Astrocyte of the cerebellum (primary cell): ENCODE data around the gene APLP1.
"Not testable (repeated sequence)": the region's sequence is repeated elsewhere in the genome, so short reads cannot be mapped to it uniquely, and the experiment has no call there.

ENCODE experiments used
- DNase-seq: peaks from one replicate; pipeline ENCODE4 v3.0.0-alpha.2; 2011; ENCODE audit warnings: low read depth
- H3K4me3 ChIP-seq: 2 replicates; pipeline ENCODE4 v1.5.1; 2011; ENCODE audit warnings: mild to moderate bottlenecking, low read depth, low read length, moderate library complexity
- CTCF ChIP-seq: IDR thresholded peaks from 2 replicates; pipeline ENCODE4 v1.5.1; 2012; ENCODE audit warnings: low read length, low read depth, moderate library complexity, mild to moderate bottlenecking; ENCODE audit errors: missing control alignments
- in situ Hi-C: cut with HindIII; loops from 2 replicates; pipeline ENCODE4 v1.10.0; 2017; ENCODE audit warnings: low sequenced_read_pairs

The APLP1 gene

GRCh38 chr19:35861640-35862160 is 6.7 kb upstream of the APLP1 start:
- TF ChIP-seq CTCF, result no peak
- no peak overlapping the region for H3K4me3 ChIP-seq
- no peak for DNase-seq
- in situ Hi-C loops, result no loop called here

DNA sequence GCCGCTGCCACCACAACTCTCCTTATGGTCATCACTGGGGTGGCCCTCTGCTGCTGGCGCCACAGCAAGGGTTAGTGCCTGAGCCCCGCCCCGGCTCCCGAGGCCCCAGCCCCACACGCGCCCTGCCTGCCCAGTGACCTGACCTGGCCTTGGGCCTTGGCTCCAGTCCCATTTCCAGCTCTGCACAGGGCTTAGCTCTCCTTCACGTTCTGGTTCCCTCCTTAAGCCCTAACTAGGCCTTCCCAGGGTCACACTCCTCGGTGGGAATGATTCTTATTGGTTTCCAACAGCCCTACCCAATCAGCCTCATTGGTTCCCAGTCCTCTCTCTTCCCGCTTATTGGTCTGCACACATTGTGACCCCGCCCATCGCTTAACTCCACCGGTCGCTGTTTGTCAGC is 5.8 kb upstream of the APLP1 start:
- H3K4me3 ChIP-seq, result no peak overlapping the region
- TF ChIP-seq CTCF, result no peak
- in situ Hi-C loops, result no loop called here
- DNase-seq, result no peak

GRCh38 chr19:35863018-35863417 is 5.4 kb upstream of the APLP1 start:
- no peak overlapping the region for H3K4me3 ChIP-seq
- in situ Hi-C loops, result no loop called here
- no peak for TF ChIP-seq CTCF
- no peak for DNase-seq

DNA sequence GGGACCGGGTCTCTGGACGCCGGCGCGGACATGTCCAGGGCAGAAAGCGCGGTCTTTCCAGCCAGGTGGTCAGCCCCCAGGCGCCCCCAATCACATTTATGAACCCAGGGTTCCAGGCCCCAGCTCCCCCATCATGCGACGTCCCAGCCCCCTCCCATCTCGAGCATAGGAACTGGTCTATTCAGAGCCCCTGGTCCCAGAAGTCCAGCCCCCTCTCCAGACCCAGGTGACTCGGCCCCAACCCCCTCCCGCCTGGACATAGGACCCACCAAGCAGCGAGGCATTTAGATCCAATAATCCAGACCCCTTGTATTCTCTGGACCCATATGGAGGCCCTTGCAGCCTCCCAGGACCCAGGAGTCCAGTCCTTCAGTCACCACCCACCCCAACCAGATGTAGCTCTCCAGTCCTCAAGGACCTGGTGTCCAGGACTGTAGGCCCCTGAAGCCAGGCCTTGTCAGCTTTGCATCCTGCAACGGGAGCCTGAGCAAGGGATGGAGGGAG is 501 bp downstream of the APLP1 start:
- H3K4me3 ChIP-seq, result peak overlapping the region; percentile 40
- no peak for DNase-seq
- in situ Hi-C loops, result no loop called here
- TF ChIP-seq CTCF, result no peak

DNA sequence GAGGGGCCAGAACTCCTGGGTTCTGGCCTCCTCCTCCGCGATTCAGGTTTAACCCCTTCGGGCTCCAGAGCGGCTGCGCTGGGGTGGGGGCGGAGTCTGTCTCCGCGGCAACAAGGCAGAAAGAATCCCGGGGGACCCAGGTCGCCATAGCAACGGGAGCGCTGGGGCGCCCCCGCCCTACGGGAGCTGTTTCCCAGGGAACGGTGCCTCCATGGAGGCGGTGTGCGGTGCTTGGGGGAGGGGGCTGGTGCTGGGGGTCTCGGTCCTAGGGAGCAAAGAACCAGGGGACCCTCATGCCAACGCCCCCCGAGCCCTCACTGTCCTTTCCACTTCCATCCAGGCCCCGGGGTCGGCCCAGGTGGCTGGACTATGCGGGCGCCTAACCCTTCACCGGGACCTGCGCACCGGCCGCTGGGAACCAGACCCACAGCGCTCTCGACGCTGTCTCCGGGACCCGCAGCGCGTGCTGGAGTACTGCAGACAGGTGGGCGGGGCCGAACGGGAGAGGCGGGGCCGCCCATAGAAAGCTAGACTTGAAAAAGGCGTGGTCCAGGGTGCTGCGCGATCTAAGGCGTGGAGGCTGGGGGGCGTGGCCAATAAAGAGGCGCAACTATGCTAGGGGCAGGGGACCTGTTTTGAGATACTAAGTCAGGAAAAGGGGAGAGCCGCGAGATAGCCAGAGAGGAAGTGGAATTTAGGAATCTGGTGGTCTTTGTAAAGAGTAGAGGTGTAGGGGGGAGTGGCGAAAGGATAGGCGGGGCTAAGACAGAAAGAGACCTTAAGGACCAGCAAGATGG is 1.2 kb downstream of the APLP1 start:
- in situ Hi-C loops, result no loop called here
- no peak for TF ChIP-seq CTCF
- DNase-seq, result peak; percentile 16
- peak overlapping the region; percentile 40 for H3K4me3 ChIP-seq

- DNase-seq, in situ Hi-C loops: not testable (repeated sequence)
- peak overlapping the region; percentile 40 for H3K4me3 ChIP-seq
These were observed 1.9 kb downstream of the APLP1 start for GRCh38 chr19:35870124-35870736.

GRCh38 chr19:35870798-35871197 is 2.4 kb downstream of the APLP1 start:
- no peak overlapping the region for H3K4me3 ChIP-seq
- in situ Hi-C loops, result no loop called here
- no peak for DNase-seq
- TF ChIP-seq CTCF, result no peak
